ENCODE results near the gene GFRAL.

Gene GFRAL

DNA sequence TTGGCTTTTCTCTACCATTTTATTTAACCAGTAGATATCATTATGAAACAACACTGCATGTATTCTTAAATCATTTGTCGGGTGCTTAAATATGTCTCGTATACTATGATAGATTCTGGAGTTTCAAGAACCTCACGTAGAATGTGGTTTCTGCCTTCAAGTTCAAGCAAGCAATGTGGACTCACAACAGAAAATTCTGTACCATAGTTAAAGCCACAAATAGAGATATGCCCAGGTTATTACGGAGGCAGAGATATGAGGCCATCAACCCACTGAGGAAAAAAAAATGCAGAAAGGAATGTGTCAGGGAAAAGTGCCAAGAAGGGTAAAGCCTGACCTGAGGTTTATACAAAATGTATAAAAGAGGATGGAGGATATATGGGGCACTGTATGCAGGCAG lies 109.9 kb downstream of the GFRAL start:
- H3K27ac ChIP-seq, result no peak overlapping the region
- H3K4me1 ChIP-seq, result no peaks in the 10 kb centered on the region
- intact Hi-C loops (cut with DNase I; ENCODE audit: low total_unique reads), result no loop called here
- H3K4me3 ChIP-seq, result no peak overlapping the region
- no peaks in the 10 kb centered on the region for H3K27me3 ChIP-seq
- no peaks in the 10 kb centered on the region for H3K36me3 ChIP-seq
- no peak for DNase-seq
- no peaks in the 10 kb centered on the region for H3K9me3 ChIP-seq
- TF ChIP-seq, protein P1, sequence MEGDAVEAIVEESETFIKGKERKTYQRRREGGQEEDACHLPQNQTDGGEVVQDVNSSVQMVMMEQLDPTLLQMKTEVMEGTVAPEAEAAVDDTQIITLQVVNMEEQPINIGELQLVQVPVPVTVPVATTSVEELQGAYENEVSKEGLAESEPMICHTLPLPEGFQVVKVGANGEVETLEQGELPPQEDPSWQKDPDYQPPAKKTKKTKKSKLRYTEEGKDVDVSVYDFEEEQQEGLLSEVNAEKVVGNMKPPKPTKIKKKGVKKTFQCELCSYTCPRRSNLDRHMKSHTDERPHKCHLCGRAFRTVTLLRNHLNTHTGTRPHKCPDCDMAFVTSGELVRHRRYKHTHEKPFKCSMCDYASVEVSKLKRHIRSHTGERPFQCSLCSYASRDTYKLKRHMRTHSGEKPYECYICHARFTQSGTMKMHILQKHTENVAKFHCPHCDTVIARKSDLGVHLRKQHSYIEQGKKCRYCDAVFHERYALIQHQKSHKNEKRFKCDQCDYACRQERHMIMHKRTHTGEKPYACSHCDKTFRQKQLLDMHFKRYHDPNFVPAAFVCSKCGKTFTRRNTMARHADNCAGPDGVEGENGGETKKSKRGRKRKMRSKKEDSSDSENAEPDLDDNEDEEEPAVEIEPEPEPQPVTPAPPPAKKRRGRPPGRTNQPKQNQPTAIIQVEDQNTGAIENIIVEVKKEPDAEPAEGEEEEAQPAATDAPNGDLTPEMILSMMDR (IDR thresholded peaks at IDR 0.05), result no peak

DNA sequence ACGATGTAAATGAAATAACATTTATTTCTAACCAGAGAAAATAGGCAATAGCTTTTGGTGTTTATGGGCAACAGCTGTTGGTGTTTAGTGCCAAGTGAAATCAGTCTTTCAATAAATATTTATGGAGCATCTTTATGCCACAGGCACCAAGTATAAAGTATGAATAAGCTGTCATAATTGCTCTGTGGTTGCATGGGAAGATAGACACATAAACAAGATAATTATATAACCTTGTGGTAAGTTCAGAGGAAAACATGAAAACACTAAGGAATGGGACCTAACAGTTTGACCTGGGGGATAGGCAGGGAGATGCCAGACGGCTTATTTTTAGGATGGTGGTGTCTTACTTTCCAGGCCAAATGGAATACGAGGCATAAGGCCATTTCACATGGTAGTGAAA lies 110.9 kb downstream of the GFRAL start:
- no peak for DNase-seq
- H3K27me3 ChIP-seq, result no peaks in the 10 kb centered on the region
- TF ChIP-seq, protein P1 (IDR thresholded peaks at IDR 0.05), result no peak
- no peak overlapping the region for H3K4me3 ChIP-seq
- intact Hi-C loops (cut with DNase I; ENCODE audit: low total_unique reads), result no loop called here
- no peaks in the 10 kb centered on the region for H3K9me3 ChIP-seq
- no peak overlapping the region for H3K27ac ChIP-seq
- no peaks in the 10 kb centered on the region for H3K4me1 ChIP-seq
- H3K36me3 ChIP-seq, result no peaks in the 10 kb centered on the region

DNA sequence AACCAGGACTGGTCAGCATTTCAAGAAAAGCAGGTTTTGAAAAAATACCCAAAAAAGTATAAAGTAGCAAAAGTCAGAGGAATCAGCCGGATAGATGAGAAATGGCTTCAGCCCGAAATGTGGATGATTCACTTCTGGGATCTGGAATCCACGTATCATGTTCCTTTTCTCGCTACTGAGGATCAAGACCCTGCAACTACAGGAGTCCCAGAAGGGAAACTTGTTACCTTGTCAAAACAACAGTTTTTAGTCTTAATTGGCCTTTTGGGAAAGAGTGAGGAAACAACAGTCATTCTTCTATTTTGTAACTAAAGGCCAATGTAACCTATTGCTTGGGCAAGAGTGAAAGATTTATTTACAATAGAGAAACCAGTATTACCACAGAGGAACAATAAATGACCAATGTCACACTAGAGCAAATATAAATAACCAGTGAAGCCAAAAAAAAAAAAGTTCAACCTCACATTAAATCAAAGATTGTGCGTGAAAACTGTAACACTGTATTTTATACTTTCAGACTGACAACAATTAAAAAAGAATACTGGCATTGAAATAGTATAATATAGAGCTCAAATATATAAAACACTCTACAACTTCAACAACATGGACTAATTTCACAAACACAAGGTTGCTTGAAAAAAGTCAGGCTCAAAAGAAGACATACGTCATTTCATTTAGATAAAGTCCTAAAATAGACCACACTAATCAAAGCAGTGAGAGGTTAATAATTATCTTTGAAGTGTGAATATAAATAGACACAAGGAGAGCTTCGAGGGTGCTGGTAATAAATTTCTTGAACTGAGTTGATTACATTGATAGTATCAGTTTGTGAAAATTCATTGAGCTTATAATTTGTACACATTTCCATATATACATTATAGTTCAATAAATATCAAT lies 116.2 kb downstream of the GFRAL start:
- no peaks in the 10 kb centered on the region for H3K4me1 ChIP-seq
- no peak overlapping the region for H3K27ac ChIP-seq
- intact Hi-C loops (cut with DNase I; ENCODE audit: low total_unique reads), result no loop called here
- H3K9me3 ChIP-seq, result no peaks in the 10 kb centered on the region
- H3K27me3 ChIP-seq, result no peaks in the 10 kb centered on the region
- H3K4me3 ChIP-seq, result no peak overlapping the region
- H3K36me3 ChIP-seq, result no peaks in the 10 kb centered on the region
- TF ChIP-seq, protein P1 (IDR thresholded peaks at IDR 0.05), result no peak
- DNase-seq, result no peak

DNA sequence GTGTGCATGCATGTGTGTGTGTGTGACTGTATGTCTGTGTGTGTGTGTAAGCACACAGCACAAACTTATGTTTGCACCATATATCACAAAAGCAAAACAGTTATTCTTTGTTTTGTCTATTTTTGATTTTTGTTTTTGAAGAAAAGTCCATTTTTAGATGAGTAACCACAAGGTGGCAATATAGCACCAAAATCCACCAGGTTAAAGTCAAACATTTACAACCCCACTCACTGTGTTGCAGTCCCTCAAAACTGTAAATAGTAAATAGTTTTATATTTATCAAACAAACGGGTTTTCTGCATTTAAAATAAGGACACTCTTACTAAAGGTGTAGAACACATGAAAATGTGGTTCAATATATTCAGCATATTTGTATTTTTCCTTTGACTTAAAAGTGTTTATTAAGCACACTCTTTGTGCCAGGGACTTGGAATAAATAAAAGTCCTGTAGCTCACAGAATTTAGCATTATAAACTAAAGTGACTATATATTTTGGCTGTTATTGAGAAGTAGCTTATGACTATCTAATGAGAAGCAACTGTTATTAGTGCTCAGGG lies 118.5 kb downstream of the GFRAL start:
- H3K9me3 ChIP-seq, result no peaks in the 10 kb centered on the region

DNA sequence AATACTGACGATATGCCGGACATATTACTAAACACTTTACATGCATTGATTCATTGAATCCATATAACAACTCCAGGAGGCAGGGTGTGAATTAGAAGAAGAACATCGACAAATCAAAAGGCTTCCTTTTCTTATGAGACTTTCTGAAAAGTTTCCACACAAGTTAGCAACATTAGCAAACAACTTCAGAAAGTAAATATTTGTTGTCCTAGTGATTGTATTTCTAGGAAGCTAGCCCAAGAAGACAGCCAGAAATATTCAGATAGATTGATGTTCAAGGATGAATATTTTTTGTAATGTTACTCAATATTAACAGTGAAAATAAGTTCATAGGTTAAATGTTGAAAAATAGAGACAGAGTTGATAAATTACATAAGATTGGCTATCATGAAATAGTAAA lies 120.6 kb downstream of the GFRAL start:
- TF ChIP-seq, protein P1 (IDR thresholded peaks at IDR 0.05), result no peak
- no peak for DNase-seq
- intact Hi-C loops (cut with DNase I; ENCODE audit: low total_unique reads), result no loop called here

More for the DNA sequence above, 118.5 kb downstream of the GFRAL start:
- H3K4me3 ChIP-seq, result no peak overlapping the region
- H3K27me3 ChIP-seq, result no peaks in the 10 kb centered on the region
- H3K4me1 ChIP-seq, result no peaks in the 10 kb centered on the region
- intact Hi-C loops (cut with DNase I; ENCODE audit: low total_unique reads), result no loop called here
- DNase-seq, result no peak
- H3K27ac ChIP-seq, result no peak overlapping the region
- no peaks in the 10 kb centered on the region for H3K36me3 ChIP-seq
- TF ChIP-seq, protein P1 (IDR thresholded peaks at IDR 0.05), result peak; percentile 21 to 31

More for the DNA sequence above, 120.6 kb downstream of the GFRAL start:
- no peaks in the 10 kb centered on the region for H3K9me3 ChIP-seq
- H3K27me3 ChIP-seq, result no peaks in the 10 kb centered on the region
- H3K4me1 ChIP-seq, result no peaks in the 10 kb centered on the region
- H3K4me3 ChIP-seq, result no peak overlapping the region
- no peak overlapping the region for H3K27ac ChIP-seq
- H3K36me3 ChIP-seq, result no peaks in the 10 kb centered on the region

Data from tibial artery (tissue), 4 donors.